Measurements from ENCODE around the gene KRTAP1-1. TPM values are rescaled to one million over a fixed set of nuclear protein-coding genes. Genes with fewer than 3 reads are reported as not detected.
"Not testable (repeated sequence)": the region's sequence is repeated elsewhere in the genome, so short reads cannot be mapped to it uniquely, and the experiment has no call there.

KRTAP1-1 gene
- total and polyA plus RNA-seq, 7 donors, result not detected

DNA sequence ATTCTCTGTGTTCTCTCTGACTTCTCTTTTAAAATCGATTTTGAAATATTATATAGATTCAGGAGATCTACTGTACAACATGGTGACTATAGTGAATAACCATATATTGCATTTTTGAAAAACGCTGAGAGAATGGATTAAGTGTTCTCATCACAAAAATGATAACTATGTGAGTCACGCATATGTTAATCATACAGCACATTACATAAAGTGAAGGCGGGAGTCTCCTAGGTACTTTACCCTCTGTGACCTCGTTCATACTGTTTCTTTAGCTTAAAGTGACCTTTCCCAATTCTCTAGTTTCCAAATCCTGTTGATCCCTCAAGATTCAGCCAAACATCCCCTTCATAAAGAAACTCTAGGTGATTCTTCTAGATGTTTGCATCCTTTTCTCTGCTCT, 38.4 kb downstream of the KRTAP1-1 start:
- no peak overlapping the region for H3K4me3 ChIP-seq
- no peak overlapping the region for H3K27ac ChIP-seq
- DNase-seq (no peak), ATAC-seq (no peak)
- no peaks in the 10 kb centered on the region for H3K4me1 ChIP-seq
- peaks cover 5 to 16% (median 5%) of the 10 kb centered on the region in 3 donors for H3K27me3 ChIP-seq (ENCODE audit: insufficient read depth in 3 of 3, low read length in 2 of 3)
- intact Hi-C loops (cut with DNase I), result no loop called here
- no peaks in the 10 kb centered on the region for H3K36me3 ChIP-seq (ENCODE audit: insufficient read depth in 1 of 2, low read depth in 1 of 2)
- H3K9me3 ChIP-seq, result no peaks in the 10 kb centered on the region
- WGBS, 3 donors, result 39 to 45% (median 40%) methylated on average over 5 of the region's 5 CpGs
- no peak for TF ChIP-seq CTCF (IDR thresholded peaks at IDR 0.05)

DNA sequence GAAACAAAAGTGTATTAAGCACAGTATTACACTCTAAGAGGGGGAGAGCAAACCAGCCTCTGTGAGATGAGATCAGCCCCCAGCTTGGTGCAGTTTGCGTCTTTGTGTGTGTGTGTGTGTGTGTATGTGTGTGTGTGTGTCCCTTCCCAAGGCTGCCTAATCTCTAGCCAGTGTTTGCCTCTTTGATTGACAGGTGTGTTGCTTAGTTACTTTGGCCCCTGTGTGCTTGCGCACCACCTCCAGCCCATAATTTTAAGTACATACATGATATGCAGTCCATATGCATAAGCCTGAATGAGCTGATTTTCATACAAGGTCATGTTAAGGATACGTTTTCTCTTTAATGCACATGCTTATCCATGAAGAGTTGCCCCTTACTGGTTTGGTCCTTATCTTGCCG, 39.5 kb downstream of the KRTAP1-1 start:
- H3K36me3 ChIP-seq (ENCODE audit: insufficient read depth in 1 of 2, low read depth in 1 of 2), result no peaks in the 10 kb centered on the region
- WGBS, 3 donors, result 78 to 89% (median 87%) methylated on average over 4 of the region's 4 CpGs
- no peak for TF ChIP-seq CTCF (IDR thresholded peaks at IDR 0.05)
- intact Hi-C loops (cut with DNase I), result no loop called here
- no peak for DNase-seq
- H3K4me3 ChIP-seq, result no peak overlapping the region
- no peaks in the 10 kb centered on the region for H3K9me3 ChIP-seq
- ATAC-seq, result no peak
- no peak overlapping the region for H3K27ac ChIP-seq
- no peaks in the 10 kb centered on the region for H3K4me1 ChIP-seq
- H3K27me3 ChIP-seq (ENCODE audit: insufficient read depth in 3 of 3, low read length in 2 of 3), result peaks cover 5 to 16% (median 5%) of the 10 kb centered on the region in 3 donors

DNA sequence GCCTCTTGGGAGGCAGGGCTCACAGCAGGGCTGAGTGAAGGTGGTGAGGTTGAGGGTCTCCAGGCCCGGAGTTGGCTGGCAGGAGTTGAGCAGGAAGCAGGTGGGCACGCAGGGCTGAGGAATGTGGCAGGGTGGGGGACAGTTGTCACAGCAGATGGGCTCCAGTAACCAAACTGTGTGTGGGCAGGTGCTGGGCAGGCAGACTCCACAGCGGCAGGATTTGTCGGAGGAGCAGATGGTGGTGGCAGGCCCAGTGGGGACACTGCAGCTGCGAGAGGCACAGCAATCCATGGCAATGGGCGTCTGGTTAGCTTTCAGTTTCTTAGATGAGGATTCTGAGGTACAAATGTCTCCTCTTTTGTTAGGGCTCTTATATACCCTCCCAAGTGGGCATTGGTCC, 41.7 kb downstream of the KRTAP1-1 start, which contains the start of gene KRTAP3-2:
TSS of gene KRTAP3-2 (minus strand) at position 344 of the 400 bp plus-strand sequence. CDS start at position 291, 53 bp downstream.
- peaks cover 0 to 16% (median 5%) of the 10 kb centered on the region in 3 donors for H3K27me3 ChIP-seq (ENCODE audit: insufficient read depth in 3 of 3, low read length in 2 of 3)
- H3K4me1 ChIP-seq; intact Hi-C loops (cut with DNase I); DNase-seq; H3K27ac ChIP-seq; ATAC-seq; H3K4me3 ChIP-seq; H3K9me3 ChIP-seq; H3K36me3 ChIP-seq (ENCODE audit: insufficient read depth in 1 of 2, low read depth in 1 of 2): not testable (repeated sequence)
- WGBS, 3 donors, result 37 to 55% (median 51%) methylated on average over 6 of the region's 6 CpGs

DNA sequence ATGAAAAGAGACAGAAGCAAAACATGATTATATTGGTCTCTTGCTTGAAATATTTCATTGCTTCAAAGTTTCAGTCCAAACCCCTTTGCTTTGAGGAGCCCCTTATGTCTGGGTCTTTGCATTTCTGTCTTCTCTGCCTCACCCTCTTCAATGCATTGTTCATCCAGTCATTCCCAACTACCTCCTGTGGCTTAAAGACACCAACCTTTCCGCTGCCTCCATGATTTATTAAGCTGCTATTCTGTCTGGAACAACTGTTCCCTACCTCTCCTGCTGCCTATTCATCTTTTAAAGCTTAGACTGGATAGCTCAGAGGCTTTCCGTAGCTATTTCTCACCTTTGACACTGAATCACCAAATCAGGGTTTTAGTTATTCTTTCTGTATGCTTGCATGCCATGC, 43.9 kb downstream of the KRTAP1-1 start:
- peaks cover 0 to 12% (median 5%) of the 10 kb centered on the region in 3 donors for H3K27me3 ChIP-seq (ENCODE audit: insufficient read depth in 3 of 3, low read length in 2 of 3)
- H3K9me3 ChIP-seq, result no peaks in the 10 kb centered on the region
- ATAC-seq, result no peak
- no peak for TF ChIP-seq CTCF (IDR thresholded peaks at IDR 0.05)
- 53 to 63% (median 62%) methylated on average over 2 of the region's 2 CpGs for WGBS, 3 donors
- H3K27ac ChIP-seq, result no peak overlapping the region
- H3K4me3 ChIP-seq, result no peak overlapping the region
- intact Hi-C loops (cut with DNase I), result no loop called here
- no peaks in the 10 kb centered on the region for H3K4me1 ChIP-seq
- DNase-seq, result no peak
- H3K36me3 ChIP-seq (ENCODE audit: insufficient read depth in 1 of 2, low read depth in 1 of 2), result no peaks in the 10 kb centered on the region

DNA sequence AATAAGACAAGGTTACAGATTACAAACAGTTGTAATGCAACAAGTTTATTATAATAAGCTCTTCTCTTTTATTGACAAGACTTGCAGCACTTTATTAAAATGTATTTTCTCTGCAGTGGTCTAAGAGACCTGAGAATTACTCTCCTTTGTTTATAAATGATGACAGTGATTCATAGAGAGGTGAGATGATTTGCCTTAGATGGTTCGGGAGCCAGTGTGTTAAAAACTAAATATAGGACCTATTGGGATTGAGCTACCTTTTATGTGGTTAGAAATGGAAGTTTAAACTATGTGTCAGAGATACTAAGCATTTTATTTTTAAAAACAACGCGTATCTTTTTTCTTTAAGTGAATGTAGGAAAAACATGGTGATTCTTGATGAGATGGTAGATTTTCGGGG, 44.4 kb downstream of the KRTAP1-1 start:
- H3K27me3 ChIP-seq (ENCODE audit: insufficient read depth in 3 of 3, low read length in 2 of 3), result peaks cover 0 to 12% (median 5%) of the 10 kb centered on the region in 3 donors
- intact Hi-C loops (cut with DNase I), result no loop called here
- WGBS, 3 donors, result 82 to 94% (median 90%) methylated on average over 4 of the region's 4 CpGs

More for the DNA sequence above, 44.4 kb downstream of the KRTAP1-1 start:
- H3K4me1 ChIP-seq, result no peaks in the 10 kb centered on the region
- TF ChIP-seq CTCF (IDR thresholded peaks at IDR 0.05), result no peak
- no peak overlapping the region for H3K4me3 ChIP-seq
- no peak overlapping the region for H3K27ac ChIP-seq
- no peaks in the 10 kb centered on the region for H3K9me3 ChIP-seq
- no peak for ATAC-seq
- DNase-seq, result no peak
- no peaks in the 10 kb centered on the region for H3K36me3 ChIP-seq (ENCODE audit: insufficient read depth in 1 of 2, low read depth in 1 of 2)
